GM18498 (cell line): ENCODE measurements around the gene SARS2.
A peak's percentile ranks its signal among the peaks of the same experiment; 100 is the strongest.
"Not testable (repeated sequence)": the region's sequence is repeated elsewhere in the genome, so short reads cannot be mapped to it uniquely, and the experiment has no call there.

ENCODE experiments used
- ATAC-seq: cut with Tn5 transposase; IDR thresholded peaks from one replicate; pipeline ENCODE4 v1.9.1; 2021; ENCODE audit warnings: mild to moderate bottlenecking, moderate library complexity; ENCODE audit not compliant: unreplicated experiment

The SARS2 gene

GRCh38 chr19:38893341-38893771, 37.2 kb downstream of the SARS2 start:
- no peak for ATAC-seq

- no peak for ATAC-seq
Observed at GRCh38 chr19:38892841-38893240, 37.7 kb downstream of the SARS2 start.

DNA sequence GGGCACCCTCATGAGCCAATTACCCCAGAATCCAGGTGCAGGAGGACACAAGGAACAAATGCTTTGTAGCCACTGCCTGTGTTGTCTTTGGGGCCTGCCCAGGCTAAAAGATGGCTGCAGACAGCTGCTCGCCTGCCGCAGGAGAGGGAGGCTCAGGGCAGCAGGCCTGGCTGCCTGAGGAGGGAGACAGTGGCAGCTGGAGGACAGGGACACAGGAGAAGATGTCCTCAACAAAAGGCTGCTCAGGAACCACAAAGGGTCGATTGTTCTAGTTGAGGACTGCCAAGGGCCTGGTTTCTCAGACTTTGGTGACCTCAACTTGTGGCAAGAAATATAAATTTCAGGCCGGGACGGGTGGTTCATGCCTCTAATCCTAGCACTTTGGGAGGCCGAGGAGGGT, 38.8 kb downstream of the SARS2 start:
- ATAC-seq = no peak

- no peak for ATAC-seq
Observed at GRCh38 chr19:38890686-38891085, 39.9 kb downstream of the SARS2 start.

DNA sequence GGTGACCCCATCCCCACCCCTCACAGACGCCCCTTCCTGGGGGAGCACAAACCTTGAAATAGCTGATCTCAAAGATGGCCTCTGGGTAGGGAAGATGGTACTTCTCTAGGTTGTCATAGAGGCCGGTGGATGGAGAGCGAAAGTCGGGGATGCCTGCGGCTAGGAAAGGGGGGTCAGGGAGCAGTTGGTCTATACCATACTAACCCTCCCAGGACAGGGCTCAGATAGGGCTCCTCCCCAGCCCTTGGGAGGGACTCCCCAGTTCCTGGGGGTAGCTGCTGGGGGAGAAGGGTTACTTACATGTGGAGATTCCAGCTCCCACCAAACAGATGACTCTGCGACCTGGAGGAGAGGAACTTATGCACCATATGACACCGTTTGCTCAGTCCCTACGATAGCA, 40.8 kb downstream of the SARS2 start:
- no peak for ATAC-seq

DNA sequence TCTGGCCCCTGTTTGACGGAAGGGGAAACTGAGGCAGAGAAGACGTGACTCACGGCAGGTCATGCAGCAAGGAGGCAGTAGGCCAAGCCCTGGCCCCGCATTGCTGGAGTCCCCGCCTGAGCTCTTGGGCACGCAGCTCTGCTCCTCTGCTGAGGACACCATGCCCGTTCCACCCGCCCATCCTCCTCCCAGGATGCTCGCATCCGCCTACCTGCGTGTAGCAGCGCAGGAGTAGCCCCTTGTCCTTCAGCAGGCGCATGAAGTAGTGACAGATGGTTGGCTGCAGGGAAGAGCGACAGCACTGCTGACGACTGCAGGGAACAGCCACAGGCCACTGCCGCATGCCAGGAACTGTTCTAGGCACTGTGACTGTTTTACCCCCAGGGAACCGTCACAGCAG, 41.7 kb downstream of the SARS2 start:
- no peak for ATAC-seq

DNA sequence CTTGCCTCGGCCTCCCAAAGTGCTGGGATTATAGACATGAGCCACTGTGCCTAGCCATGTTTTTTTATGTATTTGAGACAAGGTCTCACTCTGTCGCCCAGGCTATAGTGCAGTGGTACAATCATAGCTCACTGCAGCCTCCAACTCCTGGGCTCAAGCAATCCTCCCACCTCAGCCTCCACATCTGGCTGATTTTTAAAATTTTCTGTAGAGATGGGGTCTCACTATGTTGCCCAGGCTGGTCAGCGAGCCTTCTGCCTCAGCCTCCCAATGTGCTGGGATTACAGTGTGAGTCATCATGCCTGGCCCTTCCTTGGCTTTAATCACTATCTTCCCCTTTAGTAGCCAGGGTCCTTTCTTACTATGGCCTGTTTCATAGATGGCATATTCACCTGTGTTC, 45.9 kb downstream of the SARS2 start:
- not testable (repeated sequence) for ATAC-seq

DNA sequence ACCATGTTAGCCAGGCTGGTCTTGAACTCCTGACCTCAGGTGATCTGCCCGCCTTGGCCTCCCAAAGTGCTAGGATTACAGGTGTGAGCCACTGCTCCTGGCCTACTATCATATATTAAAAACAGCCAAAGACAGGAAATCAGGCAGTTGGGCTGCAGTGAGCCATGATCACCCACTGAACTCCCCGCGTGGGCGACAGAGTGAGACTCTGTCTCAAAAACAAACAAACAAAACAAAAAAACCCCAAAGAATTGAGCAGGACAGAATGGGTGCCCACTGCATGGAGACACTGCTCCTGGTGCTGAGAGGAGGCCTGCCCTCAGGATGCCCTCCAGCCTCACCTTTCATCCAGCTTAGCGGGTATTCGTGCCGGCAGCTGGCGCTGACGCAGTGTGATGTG, 47.3 kb downstream of the SARS2 start:
- ATAC-seq = no peak

DNA sequence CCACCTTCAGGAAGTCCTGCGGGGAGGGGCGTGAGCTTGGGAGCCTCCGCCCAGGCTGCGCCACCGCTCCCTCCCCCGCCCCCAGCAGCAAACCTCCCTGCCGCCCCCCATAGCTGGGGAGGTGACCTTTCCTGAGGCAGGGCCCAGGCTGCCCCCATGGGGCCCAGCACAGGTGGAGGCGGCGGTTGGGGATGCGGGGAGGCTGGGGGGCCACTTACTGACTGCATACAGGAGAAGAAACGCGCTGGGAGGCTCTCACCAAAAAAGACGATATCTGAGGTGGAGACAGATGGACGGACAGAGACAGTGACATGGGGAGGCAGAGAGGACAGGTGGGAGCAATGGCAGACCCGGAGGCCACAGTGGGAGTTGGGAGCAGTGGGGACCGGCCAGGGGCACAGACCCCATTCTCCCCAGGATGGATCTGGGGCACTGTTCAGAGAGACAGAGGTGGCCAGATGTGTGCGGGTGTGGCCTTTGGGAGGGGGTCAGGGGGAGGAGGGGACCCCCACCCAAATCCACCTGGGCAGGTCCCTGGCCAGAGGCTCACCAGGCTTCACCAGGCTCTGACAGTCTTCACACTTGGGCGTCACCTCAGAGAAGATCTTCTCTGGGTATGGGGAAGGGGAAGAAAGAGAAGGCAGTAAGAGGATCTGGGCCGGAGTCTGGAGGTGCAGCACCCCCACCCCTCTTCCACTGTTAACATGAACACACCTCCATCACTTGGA, 49.5 kb downstream of the SARS2 start:
- ATAC-seq = no peak

DNA sequence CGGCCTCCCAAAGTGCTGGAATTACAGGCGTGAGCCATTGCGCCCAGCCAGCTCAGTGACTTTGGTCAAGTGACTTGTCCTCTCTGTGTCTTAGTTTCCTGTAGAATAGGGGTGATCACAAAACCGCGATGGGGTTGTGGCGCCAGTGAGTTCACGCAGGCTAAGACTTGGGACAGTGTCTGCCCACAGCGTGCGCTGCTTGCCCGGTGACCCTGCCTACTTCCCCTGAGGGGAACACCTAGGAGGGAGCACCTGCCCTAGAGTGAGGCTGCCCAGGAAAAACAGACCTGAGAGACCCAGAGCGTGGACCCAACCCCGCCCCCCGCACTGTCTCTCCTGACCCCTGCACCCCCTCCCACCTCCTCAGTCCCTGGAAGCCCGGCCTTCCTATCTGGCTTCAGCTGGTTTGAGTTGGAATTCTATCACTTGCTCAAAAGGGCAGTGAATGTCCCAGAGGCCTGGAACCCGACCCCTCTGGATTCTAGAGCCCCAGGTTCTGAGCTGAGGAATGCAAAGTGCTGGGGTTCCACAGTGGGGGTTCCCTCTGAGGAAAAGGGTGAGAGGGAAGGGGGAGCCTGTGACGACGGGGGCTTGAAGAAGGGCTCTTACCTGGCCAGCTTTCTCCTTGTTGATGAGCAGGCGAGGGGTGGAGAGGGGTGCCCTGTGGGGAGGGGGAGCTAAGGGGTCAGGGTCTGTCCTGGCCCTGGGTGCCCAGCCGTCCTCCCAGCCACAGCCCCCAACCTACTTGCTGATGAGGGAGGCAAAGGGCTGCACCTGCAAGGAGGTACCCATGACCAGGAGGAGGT, 50.3 kb downstream of the SARS2 start:
- no peak for ATAC-seq

GRCh38 chr19:38879400-38879751, 51.2 kb downstream of the SARS2 start:
- ATAC-seq = no peak

- no peak for ATAC-seq
Observed at GRCh38 chr19:38878575-38879399, 51.8 kb downstream of the SARS2 start.

GRCh38 chr19:38877781-38878574, 52.6 kb downstream of the SARS2 start, which contains the start of gene RINL:
TSS of gene RINL (minus strand) at chr19:38878275. CDS start at chr19:38876742, 1,533 bp downstream.
- ATAC-seq = peak; percentile 62

- no peak for ATAC-seq
Observed at GRCh38 chr19:38875656-38876395, 54.7 kb downstream of the SARS2 start.

DNA sequence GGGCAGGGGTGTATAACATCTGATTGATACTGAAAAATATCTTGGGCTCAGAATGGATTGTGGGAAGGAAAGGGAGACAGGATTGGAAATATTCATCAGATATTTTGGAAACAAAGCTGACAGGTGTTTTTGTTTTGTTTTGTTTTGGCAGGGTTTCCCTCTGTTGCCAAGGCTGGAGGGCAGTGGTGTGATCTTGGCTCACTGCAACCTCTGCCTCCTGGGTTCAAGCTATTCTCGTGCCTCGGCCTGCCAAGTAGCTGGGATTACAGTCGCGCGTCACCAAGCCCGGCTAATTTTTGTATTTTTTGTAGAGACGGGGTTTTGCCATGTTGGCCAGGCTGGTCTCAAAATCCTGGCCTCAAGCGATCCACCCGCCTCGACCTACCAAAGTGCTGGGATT, 57.2 kb downstream of the SARS2 start:
- not testable (repeated sequence) for ATAC-seq

DNA sequence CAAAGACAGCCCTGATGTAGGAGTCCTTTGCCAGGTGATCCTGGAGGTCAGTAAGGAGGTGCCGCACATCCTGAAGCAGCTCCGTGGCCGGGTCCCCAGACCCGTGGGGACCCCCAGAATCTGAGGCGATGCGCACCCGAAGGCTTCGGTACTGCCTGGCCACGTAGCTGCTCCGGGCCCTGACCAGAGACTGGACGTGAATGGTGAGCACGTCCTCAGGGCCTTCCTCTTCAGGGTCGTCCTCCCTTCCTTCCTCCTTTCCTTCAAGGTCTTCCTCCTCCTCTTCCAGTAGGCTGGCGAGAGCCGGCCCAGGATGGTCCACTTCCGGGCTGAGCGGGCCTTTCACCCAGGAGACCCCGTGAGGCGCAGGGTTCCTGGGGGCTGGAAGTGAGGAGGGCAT, 60.0 kb downstream of the SARS2 start:
- no peak for ATAC-seq

DNA sequence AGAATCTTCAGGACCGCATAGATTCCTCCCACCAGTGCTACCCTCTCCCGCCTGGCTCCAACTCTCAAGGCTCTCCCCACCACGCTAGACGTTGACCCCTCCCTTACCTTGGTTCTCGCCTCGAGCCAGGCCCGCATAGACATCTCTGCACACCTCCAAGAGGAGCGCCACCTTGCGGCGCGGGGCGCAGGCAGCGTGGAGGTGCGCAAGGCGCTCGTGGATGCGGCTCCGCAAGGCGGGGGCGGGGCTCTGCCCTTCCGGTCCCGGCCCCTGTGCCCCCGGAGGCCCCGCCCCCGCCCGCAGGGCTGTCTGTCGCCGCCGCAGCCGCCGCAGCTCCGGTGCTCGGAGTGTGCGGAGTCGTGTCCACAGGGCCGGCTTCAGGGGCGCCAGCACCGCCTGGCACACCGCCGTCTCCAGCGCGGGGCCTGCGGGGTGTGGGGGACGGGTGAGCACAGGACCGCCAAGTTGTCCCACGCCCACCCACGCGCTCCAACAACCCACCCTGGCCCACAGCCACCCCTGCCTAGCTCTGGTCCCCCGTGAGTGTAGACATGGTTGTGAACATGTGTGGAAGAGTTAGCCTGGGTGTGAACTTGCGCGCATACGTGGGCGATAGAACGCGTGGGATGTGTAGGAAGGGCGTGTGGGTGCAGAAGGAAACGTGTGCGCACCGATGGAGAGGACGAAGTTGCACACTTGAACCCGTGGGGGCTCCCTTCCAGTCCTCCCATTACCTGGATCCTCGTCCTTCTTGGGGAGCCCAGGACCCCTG, 60.5 kb downstream of the SARS2 start:
- ATAC-seq = peak; percentile 71

DNA sequence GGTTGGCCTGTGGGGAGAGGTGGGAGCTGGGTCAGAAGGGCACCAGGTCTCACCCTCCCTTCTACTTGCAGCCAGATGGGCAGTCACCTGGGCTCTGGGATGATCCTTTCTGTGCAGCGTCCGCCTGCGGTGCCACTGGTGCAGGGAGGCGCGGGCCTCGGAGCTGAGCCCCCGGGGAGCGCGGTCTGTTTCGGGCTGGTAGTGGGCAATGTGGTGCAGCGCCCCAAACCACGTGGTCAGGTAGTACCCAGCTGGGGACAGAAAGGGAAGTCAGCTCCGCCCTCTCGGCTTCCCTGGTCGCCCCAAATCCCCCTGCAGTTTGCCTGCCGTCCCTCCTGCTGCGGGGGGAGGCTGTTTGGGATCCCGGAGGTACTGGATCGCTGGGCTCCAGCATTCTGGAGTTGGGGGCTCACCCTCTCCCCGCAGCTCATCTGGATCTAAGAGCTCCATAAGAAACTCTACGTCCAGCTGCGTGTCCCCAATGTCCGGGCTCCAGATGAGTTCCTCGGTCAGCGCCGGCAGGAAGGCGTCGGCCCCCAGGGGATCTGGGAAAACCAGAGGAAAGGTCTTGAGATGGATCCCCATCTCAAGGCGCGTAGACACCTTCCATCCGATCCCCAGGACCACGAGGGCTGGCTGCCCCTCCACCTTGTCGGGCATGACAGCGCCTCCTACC, 61.3 kb downstream of the SARS2 start:
- ATAC-seq = no peak

DNA sequence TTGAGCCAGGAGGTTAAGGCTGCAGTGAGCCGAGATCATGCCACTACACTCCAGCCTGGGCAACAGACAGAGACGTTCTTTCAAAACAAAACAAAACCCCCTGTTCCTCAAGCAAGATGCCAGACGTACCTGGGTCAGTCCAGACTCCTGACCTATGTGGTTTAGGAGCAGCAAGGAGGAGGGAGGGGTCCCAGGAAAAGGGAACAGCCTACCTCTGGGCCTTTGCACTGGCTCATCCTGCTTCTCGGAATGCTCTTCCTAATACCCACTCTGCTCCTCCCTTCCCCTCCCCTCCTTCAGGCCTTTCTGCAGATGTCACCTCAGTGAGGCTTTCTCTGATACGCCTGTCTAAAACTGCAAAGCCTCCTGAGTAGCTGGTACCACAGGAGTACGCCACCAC, 62.0 kb downstream of the SARS2 start:
- ATAC-seq = no peak
